ENCODE measurements around the gene MRPS18A. TPM values are rescaled to one million over a fixed set of nuclear protein-coding genes. Genes with fewer than 3 reads are reported as not detected.

The MRPS18A gene
- total and polyA plus RNA-seq, 2 donors (not counting 3 experiments of a cell fraction or from before 2014, with no cell fraction given), result 39.8 to 83.8 TPM

GRCh38 chr6:43658161-43658560 is 29.4 kb downstream of the MRPS18A start:
- H3K4me2 ChIP-seq (ENCODE audit: insufficient read depth, low read length), result no peak overlapping the region
- DNase-seq (ENCODE audit: low read depth, low spot score), result no peak
- no peaks in the 10 kb centered on the region for H3K79me2 ChIP-seq (ENCODE audit: control insufficient read depth, insufficient read depth, low read length)
- no peaks in the 10 kb centered on the region for H3K9me3 ChIP-seq (replicated peaks; ENCODE audit: control insufficient read depth, insufficient read depth, low read length)
- dilution Hi-C loops (cut with MboI; ENCODE audit: extremely low pct_ligation_motif_present, low sequenced_read_pairs) (no loop called here), intact Hi-C loops (cut with micrococcal nuclease) (no loop called here)
- TF ChIP-seq MYC (IDR thresholded peaks at IDR 0.05; ENCODE audit: low read depth, low read length) (no peak), EZH2 (IDR thresholded peaks at IDR 0.05; ENCODE audit: borderline replicate concordance, low read depth, low read length, severe bottlenecking) (no peak), FOS (IDR thresholded peaks at IDR 0.05; ENCODE audit: borderline replicate concordance, insufficient read depth, low read length) (no peak)
- no peak overlapping the region for H3K9ac ChIP-seq (replicated peaks; ENCODE audit: extremely low read depth, insufficient read depth, low read length)
- no peaks in the 10 kb centered on the region for H3K36me3 ChIP-seq (ENCODE audit: control insufficient read depth in 2 of 2, extremely low read depth in 1 of 2, insufficient read depth in 2 of 2, low read length in 2 of 2)
- ChIA-PET CTCF (no interaction called here), POLR2A (no interaction called here)
- H3K27me3 ChIP-seq (ENCODE audit: control insufficient read depth in 2 of 2, insufficient read depth in 2 of 2, low read length in 2 of 2), result no peaks in the 10 kb centered on the region
- H4K20me1 ChIP-seq (replicated peaks; ENCODE audit: control insufficient read depth, extremely low read depth, insufficient read depth, low read length), result no peaks in the 10 kb centered on the region
- no peak overlapping the region for H3K27ac ChIP-seq (ENCODE audit: insufficient read depth, low read depth, low read length)
- no peaks in the 10 kb centered on the region for H3K4me1 ChIP-seq (ENCODE audit: control insufficient read depth, extremely low read depth, insufficient read depth, low read length)
- H2AFZ ChIP-seq (ENCODE audit: low read depth, low read length), result no peak overlapping the region
- no TSS peak for BruUV-seq (replicated peaks)
- H3K9me1 ChIP-seq (replicated peaks; ENCODE audit: control insufficient read depth, extremely low read depth, insufficient read depth, low read length), result no peaks in the 10 kb centered on the region
- no peak overlapping the region for H3K4me3 ChIP-seq (replicated peaks in 1 of 3; ENCODE audit: insufficient read depth in 1 of 3, low read depth in 1 of 3, low read length in 3 of 3)
- FAIRE-seq, result no peak

GRCh38 chr6:43657221-43657802 is 30.3 kb downstream of the MRPS18A start:
- no peaks in the 10 kb centered on the region for H3K9me3 ChIP-seq (replicated peaks; ENCODE audit: control insufficient read depth, insufficient read depth, low read length)
- TF ChIP-seq POLR2AphosphoS5 (IDR thresholded peaks at IDR 0.05; ENCODE audit: insufficient read depth, low read depth, low read length) (no peak), FOS (IDR thresholded peaks at IDR 0.05; ENCODE audit: borderline replicate concordance, insufficient read depth, low read length) (no peak), EZH2 (IDR thresholded peaks at IDR 0.05; ENCODE audit: borderline replicate concordance, low read depth, low read length, severe bottlenecking) (no peak), MAX (IDR thresholded peaks at IDR 0.05; ENCODE audit: insufficient read depth, insufficient read length) (no peak), POLR2A (IDR thresholded peaks at IDR 0.05; ENCODE audit: low read depth, low read length) (no peak), JUN (IDR thresholded peaks at IDR 0.05; ENCODE audit: borderline replicate concordance, insufficient read depth, insufficient read length, low read depth) (no peak), MYC (IDR thresholded peaks at IDR 0.05; ENCODE audit: low read depth, low read length) (no peak), GATA2 (IDR thresholded peaks at IDR 0.05; ENCODE audit: insufficient read depth, insufficient read length, low read depth, low read length) (no peak), CTCF (IDR thresholded peaks at IDR 0.05; ENCODE audit: extremely low read depth in 1 of 2, insufficient read depth in 1 of 2, low read depth in 1 of 2, low read length in 2 of 2) (no peak)
- H3K27ac ChIP-seq (ENCODE audit: insufficient read depth, low read depth, low read length), result no peak overlapping the region
- no peak overlapping the region for H3K4me2 ChIP-seq (ENCODE audit: insufficient read depth, low read length)
- CTCF ChIA-PET, result interaction anchor here (1.0 to 1.5 kb wide), 2 partner anchors 10 to 12 kb away, joined by 4 to 13 read pairs; no protein-coding TSS in a partner anchor
- intact Hi-C loops (cut with micrococcal nuclease) (no loop called here), dilution Hi-C loops (cut with MboI; ENCODE audit: extremely low pct_ligation_motif_present, low sequenced_read_pairs) (no loop called here)
- no peaks in the 10 kb centered on the region for H4K20me1 ChIP-seq (replicated peaks; ENCODE audit: control insufficient read depth, extremely low read depth, insufficient read depth, low read length)
- no peak overlapping the region for H3K4me3 ChIP-seq (replicated peaks in 1 of 3; ENCODE audit: insufficient read depth in 1 of 3, low read depth in 1 of 3, low read length in 3 of 3)
- H3K79me2 ChIP-seq (ENCODE audit: control insufficient read depth, insufficient read depth, low read length), result no peaks in the 10 kb centered on the region
- no peaks in the 10 kb centered on the region for H3K27me3 ChIP-seq (ENCODE audit: control insufficient read depth in 2 of 2, insufficient read depth in 2 of 2, low read length in 2 of 2)
- no TSS peak for BruUV-seq (replicated peaks)
- no peaks in the 10 kb centered on the region for H3K9me1 ChIP-seq (replicated peaks; ENCODE audit: control insufficient read depth, extremely low read depth, insufficient read depth, low read length)
- no peaks in the 10 kb centered on the region for H3K36me3 ChIP-seq (ENCODE audit: control insufficient read depth in 2 of 2, extremely low read depth in 1 of 2, insufficient read depth in 2 of 2, low read length in 2 of 2)
- DNase-seq (ENCODE audit: low read depth, low spot score), result no peak
- no peak for FAIRE-seq
- no peak overlapping the region for H2AFZ ChIP-seq (ENCODE audit: low read depth, low read length)
- no peak overlapping the region for H3K9ac ChIP-seq (replicated peaks; ENCODE audit: extremely low read depth, insufficient read depth, low read length)
- POLR2A ChIA-PET, result interaction anchor here (0.6 kb wide), 1 partner anchor 532 kb away, joined by 3 read pairs; no protein-coding TSS in a partner anchor
- H3K4me1 ChIP-seq (ENCODE audit: control insufficient read depth, extremely low read depth, insufficient read depth, low read length), result no peaks in the 10 kb centered on the region
